ENCODE results near the gene TYMS.

The TYMS gene

DNA sequence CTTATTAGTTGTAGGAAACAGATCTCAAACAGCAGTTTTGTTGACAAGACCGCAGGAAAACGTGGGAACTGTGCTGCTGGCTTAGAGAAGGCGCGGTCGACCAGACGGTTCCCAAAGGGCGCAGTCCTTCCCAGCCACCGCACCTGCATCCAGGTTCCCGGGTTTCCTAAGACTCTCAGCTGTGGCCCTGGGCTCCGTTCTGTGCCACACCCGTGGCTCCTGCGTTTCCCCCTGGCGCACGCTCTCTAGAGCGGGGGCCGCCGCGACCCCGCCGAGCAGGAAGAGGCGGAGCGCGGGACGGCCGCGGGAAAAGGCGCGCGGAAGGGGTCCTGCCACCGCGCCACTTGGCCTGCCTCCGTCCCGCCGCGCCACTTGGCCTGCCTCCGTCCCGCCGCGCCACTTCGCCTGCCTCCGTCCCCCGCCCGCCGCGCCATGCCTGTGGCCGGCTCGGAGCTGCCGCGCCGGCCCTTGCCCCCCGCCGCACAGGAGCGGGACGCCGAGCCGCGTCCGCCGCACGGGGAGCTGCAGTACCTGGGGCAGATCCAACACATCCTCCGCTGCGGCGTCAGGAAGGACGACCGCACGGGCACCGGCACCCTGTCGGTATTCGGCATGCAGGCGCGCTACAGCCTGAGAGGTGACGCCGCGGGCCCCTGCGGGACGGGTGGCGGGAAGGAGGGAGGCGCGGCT, at the start of gene TYMS:
Gene TYMS (plus strand): TSS at position 343 of the 690 bp plus-strand sequence. CDS start 90 bp downstream, at position 433.
- DNase-seq, result no peak

DNA sequence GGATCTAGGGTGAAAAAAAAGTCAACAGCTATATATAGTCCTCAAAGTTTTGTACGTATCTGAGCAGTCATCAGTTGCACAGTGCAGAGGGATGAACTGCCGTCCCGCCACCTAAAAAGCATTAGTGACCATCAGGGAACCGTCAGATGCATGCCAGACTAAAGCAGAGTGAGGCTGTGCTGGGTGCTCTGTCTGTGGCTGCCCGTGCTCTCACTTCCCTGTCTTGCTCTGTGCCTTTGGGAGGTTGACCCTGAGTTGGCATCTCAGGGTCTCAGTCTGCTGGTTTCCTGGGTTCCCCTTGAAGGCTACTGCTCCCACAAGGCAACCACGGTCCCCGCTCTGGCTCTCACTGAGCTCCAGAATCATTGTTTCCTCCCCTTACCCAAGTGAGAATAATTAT, 49.5 kb upstream of the TYMS start:
- no peak for DNase-seq

DNA sequence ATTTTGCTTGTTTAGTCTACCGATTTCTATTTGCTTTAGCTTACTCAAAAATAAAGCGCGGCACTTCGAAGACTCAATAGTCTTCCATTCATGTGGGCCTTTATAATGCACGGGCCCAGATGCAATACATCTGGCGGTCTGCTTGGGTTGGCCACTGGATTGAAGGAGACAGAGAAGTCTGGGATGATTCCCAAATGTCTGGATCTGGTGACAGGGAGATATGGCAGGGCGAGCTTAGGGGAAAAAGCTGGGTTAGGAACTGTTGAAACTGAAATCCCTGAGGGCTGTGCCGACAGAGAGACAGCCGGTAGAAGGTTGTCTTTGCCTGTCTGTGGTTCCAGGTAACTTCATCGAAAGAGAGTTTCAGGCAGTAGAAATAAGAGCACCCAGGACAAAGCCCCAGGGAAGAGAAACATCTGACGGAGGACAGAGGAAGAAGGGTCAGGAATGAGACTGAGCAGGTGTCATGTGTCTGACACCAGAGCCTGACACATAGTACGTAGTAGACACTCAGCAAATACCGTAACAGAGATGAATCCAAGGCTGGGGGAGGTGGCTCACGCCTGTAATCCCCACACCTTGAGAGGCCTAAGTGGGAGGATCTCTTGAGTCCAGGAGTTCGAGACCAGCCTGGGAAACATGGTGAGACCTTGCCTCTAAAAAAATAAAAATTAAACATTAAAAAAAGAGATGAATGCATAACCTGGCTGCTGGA, 47.1 kb upstream of the TYMS start:
- DNase-seq, result no peak

DNA sequence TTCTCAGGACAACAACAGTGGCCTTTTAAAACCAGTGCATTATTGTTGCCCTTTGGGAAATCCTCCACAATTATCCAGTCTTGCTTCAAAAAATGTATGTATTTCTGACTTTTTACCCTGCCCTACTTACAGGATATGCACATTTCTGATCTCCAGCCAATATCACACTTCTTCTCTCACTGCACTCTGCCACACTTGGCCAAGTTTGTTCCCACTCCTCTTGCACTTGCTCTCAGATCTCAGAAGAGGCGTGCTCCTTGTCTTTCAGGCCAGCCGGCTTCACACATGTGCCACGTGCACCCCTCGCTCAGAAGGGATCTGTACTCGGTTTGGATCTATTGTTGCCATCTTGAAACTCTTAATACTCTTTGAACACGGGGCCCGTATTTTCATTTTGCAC, 45.3 kb upstream of the TYMS start:
- no peak for DNase-seq

DNA sequence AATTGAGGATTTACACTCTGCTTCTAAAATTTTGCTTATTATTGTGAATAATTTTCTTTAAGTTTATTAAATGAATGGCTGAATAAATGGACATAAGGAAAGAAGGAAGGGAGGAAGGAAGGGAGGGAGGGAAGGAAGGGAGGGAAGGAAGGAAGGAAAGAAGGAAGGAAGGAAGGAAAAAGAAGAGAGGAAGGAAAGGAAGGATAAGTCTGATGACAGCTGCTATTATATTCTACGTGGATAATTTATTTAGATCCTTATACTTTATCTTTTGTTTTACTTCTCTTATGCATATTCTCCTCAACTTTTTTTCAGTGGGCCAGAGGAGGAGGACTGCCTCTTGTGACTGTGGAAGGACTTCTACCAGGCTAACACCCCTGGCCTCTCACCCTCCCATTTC, 43.3 kb upstream of the TYMS start:
- DNase-seq, result no peak

DNA sequence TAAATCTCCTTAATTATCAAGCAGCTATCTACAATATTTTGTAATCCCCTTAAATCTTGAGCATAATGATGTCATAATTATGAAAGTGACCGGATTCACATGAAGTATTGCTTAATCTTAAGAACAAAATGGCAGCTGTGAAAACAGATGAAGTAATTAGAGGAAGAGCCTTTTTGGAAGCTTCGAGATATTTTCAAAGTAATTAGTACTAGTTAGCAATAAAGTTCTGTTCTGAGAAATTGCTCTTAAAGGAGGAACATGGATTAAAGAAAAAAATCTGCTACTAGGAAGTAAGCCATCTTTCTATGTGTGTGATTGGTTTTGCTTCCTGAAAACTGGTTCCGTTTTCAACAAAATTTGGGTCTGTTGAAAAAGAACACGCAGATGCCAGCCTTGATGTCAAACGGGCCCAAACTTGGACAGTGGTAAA, 42.3 kb upstream of the TYMS start:
- DNase-seq, result no peak

DNA sequence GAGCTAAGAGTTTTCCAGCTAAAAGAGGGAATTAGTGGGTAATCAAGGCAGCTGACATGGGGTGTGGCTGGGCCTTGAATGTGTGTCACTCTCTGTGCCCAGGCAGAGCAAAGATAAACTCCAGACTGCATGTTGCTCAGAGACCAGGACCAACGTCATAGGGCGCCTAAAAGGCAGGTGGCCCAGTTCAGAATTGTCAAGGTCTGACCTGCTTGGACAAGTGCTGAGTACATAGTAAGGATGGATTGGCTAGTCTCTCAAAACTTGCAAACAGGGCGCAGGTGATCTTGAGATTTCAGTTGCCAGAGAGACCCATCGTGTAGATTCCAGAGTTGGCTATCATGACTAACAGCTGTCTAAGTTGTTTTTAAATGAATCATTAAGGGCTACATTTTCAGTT, 41.7 kb upstream of the TYMS start:
- DNase-seq, result no peak

DNA sequence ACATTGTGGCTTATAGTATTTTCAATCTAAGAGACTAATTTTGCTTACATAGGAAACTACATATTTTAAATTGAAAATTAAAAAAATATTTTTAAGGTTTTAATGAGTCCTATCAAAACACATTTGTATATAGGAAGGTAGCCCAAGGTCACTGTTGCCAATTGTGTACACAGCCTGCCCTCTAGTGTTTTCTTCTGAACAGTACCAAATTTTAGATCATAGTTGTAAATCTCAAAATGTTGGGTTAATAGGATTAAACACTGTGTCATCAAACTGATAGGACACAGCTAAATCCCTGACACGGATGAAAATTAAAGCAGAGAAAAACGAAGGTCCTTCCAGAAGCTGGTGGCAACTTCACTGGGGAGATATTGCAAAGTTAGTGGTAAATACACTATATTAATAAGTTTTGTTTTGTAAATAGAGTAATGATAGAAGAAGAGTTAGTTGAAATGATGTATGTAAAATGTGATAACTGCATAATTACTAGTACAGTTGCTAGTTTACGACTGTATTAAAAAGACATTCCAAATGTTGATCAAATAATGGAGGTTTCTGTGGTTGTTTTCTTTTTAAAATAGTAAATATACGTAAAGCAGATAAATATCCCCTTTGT, 41.0 kb upstream of the TYMS start:
- no peak for DNase-seq

DNA sequence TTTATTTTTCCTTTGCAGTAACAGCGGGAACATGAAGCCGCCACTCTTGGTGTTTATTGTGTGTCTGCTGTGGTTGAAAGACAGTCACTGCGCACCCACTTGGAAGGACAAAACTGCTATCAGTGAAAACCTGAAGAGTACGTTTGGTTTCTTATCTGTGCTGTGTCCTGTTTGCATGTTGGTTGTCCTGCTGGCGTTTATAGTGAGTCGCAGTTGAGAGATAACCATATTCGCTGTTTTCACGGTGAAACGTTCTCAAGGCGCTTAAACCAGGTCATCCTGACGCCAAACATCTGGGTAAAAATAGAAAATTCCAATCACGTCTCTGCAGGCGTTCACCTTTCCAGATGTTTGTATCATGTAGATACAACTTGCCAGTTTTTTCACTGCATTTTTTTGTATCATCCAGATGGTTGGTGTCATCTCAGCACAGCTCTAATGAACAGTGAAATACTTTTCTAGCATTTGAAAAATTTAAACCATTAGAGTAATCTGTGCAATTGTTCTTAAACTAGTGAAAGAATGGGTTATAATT, 39.4 kb upstream of the TYMS start:
- DNase-seq, result no peak

DNA sequence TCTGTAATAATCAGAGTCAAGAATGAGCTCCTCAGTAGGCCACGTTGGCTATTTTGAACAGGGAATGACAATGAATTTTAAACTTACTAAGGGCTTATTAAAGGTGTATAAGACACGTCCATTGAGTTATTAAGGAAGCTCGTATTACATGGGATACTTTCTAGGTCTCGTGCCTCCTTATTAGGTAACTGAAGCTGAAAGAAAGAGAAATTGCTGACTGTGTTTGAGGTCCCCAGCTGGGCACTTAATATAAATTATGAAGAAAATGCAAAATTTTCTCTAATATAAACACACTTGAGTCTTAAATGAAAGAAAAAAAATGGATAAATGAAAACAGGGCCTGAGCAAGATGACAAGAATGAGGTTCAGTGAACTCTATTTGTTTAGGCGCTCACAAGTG, 38.8 kb upstream of the TYMS start:
- no peak for DNase-seq

DNA sequence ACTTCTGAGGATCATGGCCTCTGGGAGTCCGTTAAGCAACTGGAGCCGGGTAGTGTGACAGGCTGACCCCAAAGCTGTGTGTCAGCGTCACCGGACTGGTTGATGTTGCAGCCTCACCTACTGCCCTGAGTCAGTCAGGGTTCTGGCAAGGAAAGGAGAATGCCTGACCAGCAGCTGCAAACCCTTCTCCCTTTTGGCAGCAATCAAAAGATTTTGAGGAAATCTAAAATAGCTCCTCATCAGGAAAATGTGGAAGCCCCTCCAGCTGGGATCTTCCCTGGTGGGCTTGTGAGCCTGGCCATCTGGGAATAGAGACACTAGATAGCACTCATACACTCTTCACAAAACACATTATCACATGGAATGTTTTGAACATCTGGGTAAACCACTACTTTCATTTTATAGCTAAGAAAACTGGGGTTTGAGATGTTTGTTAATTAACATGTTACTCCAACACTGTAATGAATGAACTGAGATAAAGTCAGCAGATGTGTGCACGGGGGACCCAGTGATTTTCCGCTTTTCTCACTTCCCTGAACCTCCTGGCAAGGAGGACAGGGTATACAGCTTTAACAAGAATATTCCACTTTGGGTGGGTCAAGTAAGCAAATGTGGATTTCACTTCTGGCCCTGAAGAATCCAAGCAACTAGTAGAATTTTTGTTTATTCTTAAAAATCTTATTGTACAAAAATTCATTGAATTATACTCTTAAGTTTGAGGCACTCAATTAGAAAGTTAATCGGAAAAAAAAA, 36.0 kb upstream of the TYMS start:
- no peak for DNase-seq

DNA sequence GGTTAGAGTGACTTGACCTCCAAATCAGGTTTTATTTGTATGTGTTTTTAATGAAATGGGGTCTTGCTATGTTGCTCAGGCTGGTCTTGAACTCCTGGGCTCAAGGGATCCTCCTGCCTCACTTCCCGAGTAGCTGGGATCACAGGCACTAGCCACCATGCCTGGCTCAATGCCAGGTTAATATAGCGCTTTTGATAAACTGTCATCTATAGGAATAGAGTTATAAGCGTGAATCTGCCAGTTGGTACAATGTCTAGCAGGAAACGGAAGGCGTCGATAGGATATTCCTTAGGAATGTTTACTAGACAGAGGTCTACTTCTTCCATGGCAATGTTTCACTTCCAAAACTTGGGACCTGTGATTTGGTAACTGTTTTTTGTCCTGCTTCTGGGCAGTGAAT, 35.2 kb upstream of the TYMS start:
- no peak for DNase-seq

DNA sequence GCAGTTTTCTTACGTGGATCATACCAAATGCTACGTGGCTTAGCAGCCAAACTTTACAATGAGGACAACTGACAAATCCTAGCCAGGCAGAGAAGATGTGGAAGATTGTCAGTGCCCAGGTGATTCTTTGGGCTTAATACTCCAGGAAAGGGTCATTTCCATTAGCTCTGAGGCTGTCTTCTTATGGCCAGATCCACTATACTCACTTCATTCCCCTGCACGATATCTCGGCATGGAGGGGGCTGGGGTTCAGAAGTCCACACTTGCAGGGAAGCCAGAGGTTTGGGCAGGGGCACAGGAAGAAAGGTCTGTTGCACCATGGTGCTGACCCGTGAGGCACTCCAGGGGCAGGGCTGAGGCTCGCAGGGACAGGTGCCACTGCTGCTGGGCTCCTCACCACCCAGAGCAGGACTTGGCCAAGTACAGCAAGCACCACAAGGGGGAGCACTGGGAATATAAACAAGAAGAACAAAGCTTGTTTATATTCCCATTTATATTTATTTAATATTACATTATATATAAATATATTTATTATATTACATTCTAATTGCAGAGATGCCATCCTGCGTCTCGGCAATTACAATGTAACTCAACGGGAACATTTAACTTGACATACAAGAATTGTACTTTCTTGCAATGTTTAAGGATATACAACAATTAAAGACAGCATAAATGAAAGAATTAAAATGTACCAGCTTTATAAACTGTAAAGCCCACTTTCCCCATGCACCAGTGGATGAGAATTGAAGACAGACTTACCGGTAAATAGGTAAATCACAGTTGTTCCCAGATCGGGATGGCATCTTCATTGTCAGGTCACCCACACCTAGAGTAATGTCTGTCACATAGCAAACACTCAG, 33.5 kb upstream of the TYMS start:
- DNase-seq, result peak; percentile 51

DNA sequence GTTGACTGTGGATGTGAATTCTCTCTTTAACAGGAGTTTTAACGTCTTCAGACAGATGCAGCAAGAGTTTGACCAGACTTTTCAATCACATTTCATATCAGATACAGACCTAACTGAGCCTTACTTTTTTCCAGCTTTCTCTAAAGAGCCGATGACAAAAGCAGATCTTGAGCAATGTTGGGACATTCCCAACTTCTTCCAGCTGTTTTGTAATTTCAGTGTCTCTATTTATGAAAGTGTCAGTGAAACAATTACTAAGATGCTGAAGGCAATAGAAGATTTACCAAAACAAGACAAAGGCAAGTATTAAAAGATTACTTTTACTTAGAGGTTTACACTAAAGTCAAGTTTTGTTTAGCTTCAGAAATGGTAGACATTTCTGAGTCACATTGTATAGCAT, 30.2 kb upstream of the TYMS start:
- DNase-seq, result no peak

DNA sequence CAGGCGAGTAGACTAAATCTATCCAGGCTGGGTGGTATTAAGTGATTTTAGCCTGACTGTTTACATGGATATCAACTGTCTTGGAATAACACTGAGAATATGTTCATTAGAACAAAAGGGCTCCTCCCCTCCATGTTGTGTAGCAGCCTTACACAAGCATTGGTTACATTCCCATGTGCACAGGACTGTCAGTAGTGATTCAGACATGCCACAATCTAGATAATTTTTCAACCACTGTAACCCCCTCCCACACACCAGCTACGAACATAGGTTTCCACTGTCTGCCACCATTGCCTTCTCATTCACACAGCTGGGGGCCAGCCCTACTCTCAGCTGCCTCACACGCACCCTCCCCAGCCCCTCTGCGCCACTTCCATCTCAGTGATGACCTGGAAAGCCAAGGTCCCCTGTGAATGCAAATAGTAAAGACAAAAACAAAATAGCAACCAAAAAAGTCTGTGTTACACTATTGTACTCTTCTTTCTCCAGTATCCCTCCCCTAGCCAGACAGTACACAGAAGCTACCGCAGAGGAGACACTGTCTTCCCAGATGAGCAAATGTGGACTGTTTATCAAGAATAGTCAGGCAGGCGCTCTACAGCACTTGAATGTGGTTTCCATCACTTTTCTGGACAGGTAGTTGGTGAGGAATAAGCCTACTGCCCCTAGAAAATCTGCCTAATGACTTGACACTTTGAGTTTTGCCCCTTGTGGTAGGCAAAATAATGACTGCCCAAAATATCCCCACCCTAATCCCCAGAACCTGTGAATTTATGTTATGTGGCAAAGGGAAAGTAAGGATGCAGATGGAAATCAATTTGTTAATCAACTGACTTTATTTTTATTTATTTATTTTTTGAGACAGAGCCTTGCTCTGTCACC, 27.9 kb upstream of the TYMS start:
- DNase-seq, result no peak

DNA sequence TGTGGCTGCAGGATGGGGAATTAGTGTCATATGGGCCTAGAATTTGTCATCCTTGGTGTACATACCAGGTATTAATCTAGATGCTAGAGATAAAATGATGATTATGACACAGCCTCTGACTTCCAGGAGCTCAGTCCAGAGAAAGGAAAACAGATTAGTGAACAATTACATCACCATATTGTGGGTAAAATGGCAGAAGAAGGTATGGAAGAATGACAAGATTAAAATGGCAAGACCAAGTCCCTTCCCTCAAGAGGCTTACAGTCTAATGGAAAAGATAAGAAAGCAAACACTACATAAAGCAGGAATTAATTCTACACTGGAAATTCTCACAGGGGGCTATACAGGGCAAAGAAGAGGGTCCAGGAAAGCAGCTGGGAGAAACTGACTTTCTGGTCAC, 25.9 kb upstream of the TYMS start:
- no peak for DNase-seq

DNA sequence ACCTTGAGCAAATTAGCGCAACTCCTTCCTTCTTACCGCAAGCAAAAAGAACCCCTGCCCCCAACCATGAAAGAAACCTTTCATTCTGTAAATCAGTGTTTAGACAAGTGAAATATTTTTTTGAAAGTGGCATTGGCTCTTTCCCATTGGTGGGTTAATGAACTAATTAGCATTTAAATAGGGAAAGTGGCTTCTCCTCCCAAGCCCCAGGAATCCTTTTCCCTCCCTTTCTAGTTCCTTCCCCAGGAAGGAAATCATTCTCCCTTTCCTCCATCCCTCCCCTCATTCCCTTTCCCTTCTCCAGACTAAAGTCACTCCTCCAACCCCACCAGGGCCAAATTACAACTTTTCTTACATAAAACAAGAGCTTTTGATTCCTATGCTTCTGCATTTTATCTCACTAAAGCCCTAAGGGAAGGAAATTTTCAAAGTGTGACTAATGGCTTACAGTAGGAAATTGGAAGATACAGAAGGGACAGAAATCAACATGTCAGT, 22.9 kb upstream of the TYMS start:
- DNase-seq, result no peak

DNA sequence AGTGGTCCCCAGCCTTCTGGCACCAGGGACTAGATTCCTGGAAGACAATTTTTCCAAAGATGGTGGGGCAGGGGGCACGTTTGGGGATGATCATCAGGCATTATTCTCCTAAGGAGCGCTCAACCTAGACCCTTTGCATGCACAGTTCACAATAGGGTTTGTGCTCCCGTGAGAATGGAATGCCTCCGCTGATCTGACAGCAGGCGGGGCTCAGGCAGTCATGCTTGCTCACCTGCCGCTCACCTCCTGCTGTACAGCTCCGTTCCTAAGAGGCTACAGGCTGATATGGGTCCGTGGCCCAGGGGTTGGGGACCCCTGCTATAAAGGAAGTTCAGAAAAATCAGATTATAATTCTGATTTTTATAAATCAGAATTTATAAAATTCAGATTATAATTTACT, 22.3 kb upstream of the TYMS start:
- DNase-seq, result no peak

DNA sequence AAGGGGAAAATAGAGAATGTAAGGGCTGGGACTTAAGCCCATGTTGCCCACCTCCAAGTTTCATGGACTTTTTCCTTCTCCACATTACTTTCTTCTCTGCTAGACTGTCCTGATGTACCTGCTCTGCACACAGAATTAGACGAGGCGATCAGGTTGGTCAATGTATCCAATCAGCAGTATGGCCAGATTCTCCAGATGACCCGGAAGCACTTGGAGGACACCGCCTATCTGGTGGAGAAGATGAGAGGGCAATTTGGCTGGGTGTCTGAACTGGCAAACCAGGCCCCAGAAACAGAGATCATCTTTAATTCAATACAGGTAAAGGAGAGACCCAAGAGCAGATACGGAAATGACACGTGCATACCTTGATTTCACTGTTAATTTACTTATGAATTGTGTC, 16.2 kb upstream of the TYMS start:
- DNase-seq, result no peak

DNA sequence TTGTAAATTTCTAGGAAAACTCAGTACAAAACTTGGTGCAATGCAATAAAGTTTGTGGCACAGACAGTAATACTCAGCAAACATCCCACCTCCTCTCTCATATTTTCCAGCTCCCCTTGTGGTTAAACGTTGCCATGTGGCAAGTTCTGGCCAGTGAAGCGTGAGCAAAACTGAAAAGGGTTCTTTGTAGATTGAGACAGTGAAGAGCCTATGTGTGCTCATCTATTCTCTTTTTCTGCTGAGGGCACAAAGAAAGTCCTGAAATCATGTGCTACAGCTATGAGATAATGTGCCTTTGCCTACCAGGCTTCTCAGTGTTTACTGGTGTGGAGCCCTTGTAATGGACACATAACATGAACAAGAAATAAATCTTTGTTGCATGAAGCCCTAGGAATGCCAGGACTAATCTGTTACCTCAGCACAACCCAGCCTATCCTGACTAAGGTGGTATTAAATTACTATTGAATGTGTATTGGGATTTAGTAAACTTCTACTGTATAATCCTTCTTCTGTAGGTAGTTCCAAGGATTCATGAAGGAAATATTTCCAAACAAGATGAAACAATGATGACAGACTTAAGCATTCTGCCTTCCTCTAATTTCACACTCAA, 13.0 kb upstream of the TYMS start:
- no peak for DNase-seq

DNA sequence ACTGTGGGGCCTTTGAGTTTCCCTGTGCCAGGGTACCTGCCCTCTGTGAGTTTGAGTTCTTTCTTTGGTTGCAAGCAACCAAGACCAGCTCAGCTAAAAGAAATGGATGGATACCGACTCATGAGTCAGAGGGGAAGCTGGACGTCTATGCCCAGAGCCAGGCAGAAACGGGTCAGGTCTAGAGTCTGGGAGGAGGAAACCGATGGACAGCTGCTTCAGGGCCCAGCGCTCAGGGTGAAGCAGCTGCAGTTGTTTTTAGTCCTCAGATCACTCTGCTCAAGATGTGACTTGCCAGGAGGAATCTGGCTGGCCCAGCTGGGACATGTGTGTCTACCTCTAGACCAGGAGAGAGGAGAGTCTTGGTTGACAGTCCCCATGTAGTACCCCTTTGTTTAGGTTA, 10.1 kb upstream of the TYMS start:
- no peak for DNase-seq

Data from activated CD4-positive, CD25-positive, alpha-beta regulatory T cell treated with anti-CD3 and anti-CD28 coated beads, Interleukin-2, amount 50 U/mL, for 72 hours (primary cell).